Activated T-cell treated with anti-CD3 and anti-CD28 coated beads, Interleukin-2, amount 50 U/mL, for 24 hours (primary cell): Measurements from ENCODE around the gene ZFP92.
A peak's percentile ranks its signal among the peaks of the same experiment; 100 is the strongest.
"Not testable (repeated sequence)": the region's sequence is repeated elsewhere in the genome, so short reads cannot be mapped to it uniquely, and the experiment has no call there.

Source experiments
- DNase-seq: peaks from one replicate; pipeline ENCODE4 v3.0.0-alpha.2; 2020
- H3K27ac Mint-ChIP-seq: 2 replicates; pipeline ENCODE4 v1.8.0; 2020; ENCODE audit warnings: mild to moderate bottlenecking, mixed read lengths
- H3K27me3 Mint-ChIP-seq: 2 replicates; pipeline ENCODE4 v1.8.0; 2020; ENCODE audit warnings: mixed read lengths
- H3K36me3 Mint-ChIP-seq: 2 replicates; pipeline ENCODE4 v1.8.0; 2020; ENCODE audit warnings: low read depth, mixed read lengths
- H3K4me1 Mint-ChIP-seq: 2 replicates; pipeline ENCODE4 v1.8.0; 2020; ENCODE audit warnings: low read depth, mixed read lengths
- H3K4me3 Mint-ChIP-seq: 2 replicates; pipeline ENCODE4 v1.8.0; 2020; ENCODE audit warnings: mild to moderate bottlenecking, moderate library complexity, mixed read lengths
- H3K9me3 Mint-ChIP-seq: 2 replicates; pipeline ENCODE4 v1.8.0; 2020; ENCODE audit warnings: mixed read lengths

Gene ZFP92

GRCh38 chrX:153396320-153397195 is 14.7 kb upstream of the ZFP92 start:
- Mint-ChIP-seq H3K36me3 (no peaks in the 10 kb centered on the region), H3K27ac (no peak overlapping the region), H3K4me3 (no peak overlapping the region), H3K4me1 (peaks cover 3% of the 10 kb centered on the region), H3K9me3 (peaks cover 2% of the 10 kb centered on the region), H3K27me3 (peaks cover 6% of the 10 kb centered on the region)
- DNase-seq: no peak

GRCh38 chrX:153397256-153397960 is 13.9 kb upstream of the ZFP92 start:
- no peak overlapping the region for H3K4me3 Mint-ChIP-seq
- peaks cover 6% of the 10 kb centered on the region for H3K27me3 Mint-ChIP-seq
- H3K4me1 Mint-ChIP-seq: peaks cover 3% of the 10 kb centered on the region
- H3K36me3 Mint-ChIP-seq: no peaks in the 10 kb centered on the region
- H3K9me3 Mint-ChIP-seq: peaks cover 2% of the 10 kb centered on the region
- no peak overlapping the region for H3K27ac Mint-ChIP-seq
- no peak for DNase-seq

DNA sequence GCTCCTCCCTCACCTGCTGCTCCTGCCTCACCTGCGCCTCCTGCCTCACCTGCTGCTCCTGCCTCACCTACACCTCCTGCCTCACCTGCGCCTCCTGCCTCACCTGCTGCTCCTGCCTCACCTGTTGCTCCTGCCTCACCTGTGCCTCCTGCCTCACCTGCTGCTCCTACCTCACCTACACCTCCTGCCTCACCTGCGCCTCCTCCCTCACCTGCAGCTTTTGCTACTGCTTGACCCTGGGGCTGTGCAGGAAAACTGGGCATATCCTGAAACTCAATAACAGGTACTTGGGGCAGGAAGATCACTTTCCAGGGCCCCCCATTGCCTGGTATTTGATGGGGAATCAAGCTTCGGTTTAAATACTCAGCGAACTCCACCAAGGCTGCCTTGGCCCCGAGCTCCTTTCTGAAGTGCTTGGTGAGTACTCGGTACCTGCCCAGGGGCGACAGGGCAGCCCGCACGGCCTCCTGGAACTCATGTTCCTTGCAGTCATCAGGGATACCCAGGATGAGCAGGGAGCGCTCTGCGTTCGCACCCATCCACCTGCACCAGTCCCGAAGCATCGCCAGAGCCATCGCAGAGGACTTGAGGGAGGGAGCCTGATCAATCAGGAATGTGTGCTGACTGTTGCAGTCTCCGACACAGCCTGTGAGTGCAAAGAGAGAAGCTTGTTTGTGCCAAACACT is 12.9 kb upstream of the ZFP92 start:
- Mint-ChIP-seq H3K36me3 (no peaks in the 10 kb centered on the region), H3K9me3 (peaks cover 2% of the 10 kb centered on the region), H3K4me3 (no peak overlapping the region), H3K27ac (no peak overlapping the region), H3K4me1 (peaks cover 3% of the 10 kb centered on the region), H3K27me3 (peaks cover 6% of the 10 kb centered on the region)
- DNase-seq: no peak

GRCh38 chrX:153400146-153401132 is 10.8 kb upstream of the ZFP92 start:
- Mint-ChIP-seq H3K4me1 (peaks cover 2% of the 10 kb centered on the region), H3K27ac (no peak overlapping the region), H3K36me3 (no peaks in the 10 kb centered on the region), H3K27me3 (peaks cover 18% of the 10 kb centered on the region), H3K9me3 (peaks cover 2% of the 10 kb centered on the region), H3K4me3 (no peak overlapping the region)
- DNase-seq: peak; percentile 69

- H3K4me1 Mint-ChIP-seq: peaks cover 1% of the 10 kb centered on the region
- no peak within 1 kb of the TSS for H3K4me3 Mint-ChIP-seq
- no peak for DNase-seq
- no peak within 1 kb of the TSS for H3K27ac Mint-ChIP-seq
- no peaks in the 10 kb centered on the region for H3K36me3 Mint-ChIP-seq
- H3K27me3 Mint-ChIP-seq: peaks cover 22% of the 10 kb centered on the region
- H3K9me3 Mint-ChIP-seq: peaks cover 2% of the 10 kb centered on the region
Observed at GRCh38 chrX:153401133-153401764, 10.0 kb upstream of the ZFP92 start, which contains the start of gene PNMA6E. Gene PNMA6E (minus strand): TSS chrX:153401350. CDS start chrX:153398849, 2,501 bp downstream.

GRCh38 chrX:153404333-153404732 is 6.9 kb upstream of the ZFP92 start:
- H3K9me3 Mint-ChIP-seq, H3K4me1 Mint-ChIP-seq, H3K27ac Mint-ChIP-seq, H3K4me3 Mint-ChIP-seq, H3K36me3 Mint-ChIP-seq, DNase-seq: not testable (repeated sequence)
- H3K27me3 Mint-ChIP-seq: peaks cover 25% of the 10 kb centered on the region

DNA sequence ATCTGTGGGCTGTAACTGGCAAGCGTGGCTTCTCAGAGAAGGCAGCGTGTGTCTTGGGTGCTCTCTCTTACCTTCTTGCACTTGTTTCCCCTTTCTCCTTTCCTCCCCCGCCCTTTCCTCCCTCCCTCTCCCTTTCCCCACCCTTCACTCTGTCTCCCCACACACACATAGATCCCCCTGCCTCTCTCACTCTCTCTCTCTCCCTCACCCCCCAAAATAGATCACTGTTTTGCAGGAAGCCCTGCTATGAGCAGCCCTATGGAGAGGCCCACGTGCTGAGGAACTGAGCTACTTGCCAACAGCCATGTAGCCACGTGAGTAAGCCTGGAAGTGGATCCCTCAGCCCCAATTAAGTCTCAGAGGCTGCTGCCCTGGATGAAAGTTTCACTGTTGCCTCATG is 5.8 kb upstream of the ZFP92 start:
- Mint-ChIP-seq H3K36me3 (no peaks in the 10 kb centered on the region), H3K9me3 (peaks cover 2% of the 10 kb centered on the region), H3K27me3 (peaks cover 25% of the 10 kb centered on the region), H3K4me1 (no peaks in the 10 kb centered on the region), H3K27ac (no peak overlapping the region), H3K4me3 (no peak overlapping the region)
- no peak for DNase-seq

- H3K4me1 Mint-ChIP-seq: peaks cover 2% of the 10 kb centered on the region
- H3K9me3 Mint-ChIP-seq: peaks cover 2% of the 10 kb centered on the region
- H3K27me3 Mint-ChIP-seq: peaks cover 30% of the 10 kb centered on the region
- no peak for DNase-seq
- H3K36me3 Mint-ChIP-seq: no peaks in the 10 kb centered on the region
- H3K27ac Mint-ChIP-seq: no peak overlapping the region
- no peak overlapping the region for H3K4me3 Mint-ChIP-seq
Observed at GRCh38 chrX:153406011-153406410, 5.3 kb upstream of the ZFP92 start.

- Mint-ChIP-seq H3K36me3 (no peaks in the 10 kb centered on the region), H3K27ac (no peak overlapping the region)
Observed at GRCh38 chrX:153406903-153407302, 4.4 kb upstream of the ZFP92 start.

DNA sequence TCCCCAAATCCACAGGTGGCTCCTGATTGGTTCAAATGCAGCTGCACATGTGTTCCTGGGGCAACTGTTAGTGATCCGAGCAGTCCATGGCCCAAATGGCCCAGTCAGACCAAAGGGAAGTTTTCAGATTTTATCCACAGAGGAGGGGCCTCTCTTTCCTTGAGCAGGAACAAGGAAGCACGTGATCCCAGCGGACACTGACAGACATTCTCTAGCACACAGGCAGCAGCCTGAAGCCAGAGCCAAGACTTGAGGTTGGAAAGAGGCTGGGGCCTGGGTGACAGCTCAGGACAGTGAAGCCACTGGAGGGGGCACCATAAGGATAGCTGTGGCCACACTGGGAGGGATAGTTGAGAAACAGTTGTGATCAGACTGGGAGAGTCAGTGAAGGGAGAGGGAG is 3.5 kb upstream of the ZFP92 start:
- Mint-ChIP-seq H3K4me3 (no peak overlapping the region), H3K36me3 (no peaks in the 10 kb centered on the region), H3K27me3 (peaks cover 36% of the 10 kb centered on the region), H3K4me1 (peaks cover 11% of the 10 kb centered on the region), H3K9me3 (no peaks in the 10 kb centered on the region), H3K27ac (no peak overlapping the region)
- no peak for DNase-seq

More at GRCh38 chrX:153406903-153407302, 4.4 kb upstream of the ZFP92 start:
- Mint-ChIP-seq H3K9me3 (no peaks in the 10 kb centered on the region), H3K27me3 (peaks cover 32% of the 10 kb centered on the region), H3K4me1 (peaks cover 4% of the 10 kb centered on the region), H3K4me3 (no peak overlapping the region)
- no peak for DNase-seq

DNA sequence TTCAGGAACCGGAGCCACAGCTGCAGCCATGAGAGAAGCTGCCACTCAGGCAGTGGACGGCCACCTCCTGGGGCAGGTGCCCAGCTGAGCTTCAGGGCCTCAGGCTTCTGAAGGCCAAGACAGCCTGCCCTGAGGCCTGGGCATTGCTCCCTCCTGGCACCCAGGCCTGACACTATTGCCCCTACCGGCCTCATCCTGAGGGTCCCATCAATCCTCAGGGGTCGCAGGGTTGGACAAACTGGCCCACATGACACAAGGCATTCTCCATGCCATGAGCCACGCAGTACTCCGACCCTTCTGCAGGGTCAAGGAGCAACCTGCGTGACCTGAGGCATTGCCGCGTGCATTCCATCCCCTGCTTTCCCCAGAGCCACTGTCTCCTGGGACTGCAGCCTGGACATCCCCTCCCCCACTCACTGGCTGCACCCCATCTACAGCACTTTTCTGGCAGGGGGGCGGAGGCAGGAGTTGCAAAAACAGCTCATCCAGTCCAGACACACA is 3.0 kb upstream of the ZFP92 start:
- Mint-ChIP-seq H3K4me3 (no peak overlapping the region), H3K36me3 (no peaks in the 10 kb centered on the region), H3K27ac (no peak overlapping the region), H3K4me1 (peaks cover 11% of the 10 kb centered on the region), H3K27me3 (peaks cover 36% of the 10 kb centered on the region), H3K9me3 (no peaks in the 10 kb centered on the region)
- no peak for DNase-seq

DNA sequence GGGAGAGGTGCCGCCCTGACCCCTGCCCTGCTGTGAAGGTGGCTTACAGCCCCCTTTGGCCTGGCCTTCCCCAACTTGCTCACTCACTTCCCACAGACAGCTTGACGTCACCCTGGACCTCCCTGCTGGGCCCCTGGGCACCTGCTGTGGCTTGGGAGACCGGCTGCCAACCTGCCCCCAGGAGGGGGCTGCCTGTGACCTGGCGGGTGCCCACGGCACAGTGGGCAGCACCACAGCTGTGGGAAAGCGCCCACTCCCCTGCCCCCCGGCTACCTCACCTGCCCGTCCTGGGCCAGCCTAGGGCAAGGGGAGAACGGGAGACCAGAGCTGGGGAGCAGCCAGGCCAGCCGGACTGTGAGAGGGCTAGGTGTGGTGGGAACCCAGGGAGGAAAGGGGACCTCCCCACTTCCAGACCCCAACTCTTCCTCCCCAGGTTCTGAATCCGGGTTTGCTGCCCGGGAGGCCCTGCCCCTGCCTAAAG is 2.4 kb upstream of the ZFP92 start:
- Mint-ChIP-seq H3K27ac (no peak overlapping the region), H3K27me3 (peaks cover 36% of the 10 kb centered on the region), H3K4me1 (peaks cover 11% of the 10 kb centered on the region), H3K36me3 (no peaks in the 10 kb centered on the region), H3K9me3 (no peaks in the 10 kb centered on the region), H3K4me3 (no peak overlapping the region)
- DNase-seq: no peak

DNA sequence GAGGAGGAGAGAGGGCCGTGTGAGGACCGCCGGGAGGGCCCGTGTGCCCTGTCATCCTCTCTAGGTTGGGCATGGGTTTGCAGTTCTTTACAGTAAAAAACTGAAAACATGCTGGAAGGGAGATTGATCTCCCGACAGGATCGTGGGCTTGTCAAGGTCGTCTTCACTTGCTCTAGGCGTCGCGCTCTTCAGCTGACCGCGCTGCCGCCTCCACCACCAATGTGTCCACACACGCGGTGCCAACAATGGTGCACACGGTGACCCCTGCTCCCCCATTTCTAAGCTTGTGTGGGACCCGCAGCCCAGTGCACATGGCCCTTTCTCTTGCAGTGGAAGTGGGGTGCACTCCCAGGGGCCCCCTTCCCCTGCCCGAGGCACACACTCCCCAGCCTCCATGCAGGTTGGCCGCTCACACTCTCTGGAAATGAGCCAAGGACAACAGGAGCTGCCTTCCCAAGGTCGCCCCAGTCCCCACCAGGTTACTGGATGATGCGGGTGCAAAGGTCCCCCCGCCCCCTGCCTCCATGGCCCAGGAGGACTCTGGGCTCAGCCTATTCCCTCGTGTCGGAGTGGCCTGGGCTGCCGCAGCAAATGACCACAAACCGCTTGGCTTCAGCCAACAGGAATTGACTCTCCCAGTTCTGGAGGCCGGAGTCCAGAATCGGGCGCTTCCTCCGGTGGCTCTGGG is 1.7 kb upstream of the ZFP92 start:
- Mint-ChIP-seq H3K36me3 (no peaks in the 10 kb centered on the region), H3K27me3 (peaks cover 31% of the 10 kb centered on the region), H3K9me3 (no peaks in the 10 kb centered on the region), H3K4me1 (peaks cover 11% of the 10 kb centered on the region), H3K27ac (no peak overlapping the region), H3K4me3 (no peak overlapping the region)
- DNase-seq: no peak
